HPDE6-E6E7 (cell line): ENCODE measurements around the gene CEBPE.
A peak's percentile ranks its signal among the peaks of the same experiment; 100 is the strongest.

Experiments used
- DNase-seq: peaks from one replicate; pipeline ENCODE4 v3.0.0; 2011; ENCODE audit warnings: missing footprints; ENCODE audit errors: extremely low spot score

The CEBPE gene

GRCh38 chr14:23118506-23119362 lies at the start of gene CEBPE:
Gene CEBPE, minus strand, starts transcription at chr14:23119255. Its CDS starts 164 bp downstream, at chr14:23119091.
- DNase-seq = no peak

GRCh38 chr14:23168246-23168645 lies 49.2 kb upstream of the CEBPE start:
- DNase-seq = no peak

GRCh38 chr14:23167116-23167847 lies 48.2 kb upstream of the CEBPE start:
- DNase-seq = no peak

GRCh38 chr14:23164949-23165348 lies 45.9 kb upstream of the CEBPE start:
- DNase-seq = no peak

- no peak for DNase-seq
Observed at GRCh38 chr14:23164250-23164649, 45.2 kb upstream of the CEBPE start.

- DNase-seq = no peak
Observed at GRCh38 chr14:23163830-23164229, 44.8 kb upstream of the CEBPE start.

GRCh38 chr14:23162800-23163199 lies 43.7 kb upstream of the CEBPE start:
- no peak for DNase-seq

GRCh38 chr14:23162005-23162404 lies 43.0 kb upstream of the CEBPE start:
- DNase-seq = no peak

- DNase-seq = peak; percentile 88
Observed at GRCh38 chr14:23160924-23161522, 42.0 kb upstream of the CEBPE start.

- no peak for DNase-seq
Observed at GRCh38 chr14:23159532-23159931, 40.5 kb upstream of the CEBPE start.

- DNase-seq = no peak
Observed at GRCh38 chr14:23158779-23159178, 39.7 kb upstream of the CEBPE start.

GRCh38 chr14:23154964-23155587 lies 36.0 kb upstream of the CEBPE start:
- DNase-seq = peak; percentile 76

- peak; percentile 79 for DNase-seq
Observed at GRCh38 chr14:23153851-23154796, 35.1 kb upstream of the CEBPE start.

- no peak for DNase-seq
Observed at GRCh38 chr14:23151342-23151741, 32.3 kb upstream of the CEBPE start.

GRCh38 chr14:23149745-23150144 lies 30.7 kb upstream of the CEBPE start:
- DNase-seq = no peak

- no peak for DNase-seq
Observed at GRCh38 chr14:23148591-23149249, 29.7 kb upstream of the CEBPE start.

GRCh38 chr14:23147676-23148075 lies 28.6 kb upstream of the CEBPE start:
- no peak for DNase-seq

GRCh38 chr14:23146980-23147379 lies 27.9 kb upstream of the CEBPE start:
- DNase-seq = no peak

- no peak for DNase-seq
Observed at GRCh38 chr14:23146351-23146910, 27.4 kb upstream of the CEBPE start.

- DNase-seq = no peak
Observed at GRCh38 chr14:23145794-23146350, 26.8 kb upstream of the CEBPE start.
